ENCODE results near the gene SOBP.

The SOBP gene

DNA sequence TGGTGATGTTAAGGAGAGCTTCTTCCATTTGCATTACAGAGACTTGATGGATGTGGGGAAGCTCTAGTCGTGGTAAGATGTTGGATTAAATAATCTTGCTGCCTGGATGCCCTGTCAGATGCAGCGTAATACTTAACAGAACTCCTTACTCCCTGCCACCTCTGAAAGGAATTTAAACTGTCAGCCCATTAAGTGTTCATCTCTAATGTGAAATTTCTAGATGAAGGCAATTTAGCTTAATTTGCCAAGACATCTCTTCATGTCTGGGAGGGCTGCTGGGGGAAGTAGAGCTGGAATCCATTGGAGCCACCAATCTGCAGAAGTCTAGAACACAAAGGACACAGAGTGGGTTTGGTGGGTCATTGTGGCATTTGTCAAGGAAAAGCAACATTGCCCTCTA is 64.4 kb downstream of the SOBP start:
- no peak for DNase-seq (ENCODE audit: low spot score)

DNA sequence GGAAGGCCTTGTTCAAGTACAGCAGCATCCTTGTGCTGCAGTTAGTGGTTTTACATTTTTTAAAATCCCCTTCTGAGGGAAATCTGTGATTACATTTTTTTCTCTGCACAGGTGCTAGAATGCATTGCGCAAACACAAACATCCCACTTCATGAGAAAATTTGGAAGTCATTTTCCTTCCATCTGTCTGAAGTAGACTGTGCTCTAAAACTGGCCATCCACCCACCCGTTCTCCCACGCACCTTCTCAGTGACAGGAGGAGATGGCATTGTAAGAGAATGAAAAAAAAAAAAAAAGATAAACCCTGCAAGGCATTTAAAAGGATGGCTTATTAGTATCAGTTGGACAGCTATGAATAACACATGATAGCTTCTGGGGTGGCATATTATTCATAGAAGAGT is 65.0 kb downstream of the SOBP start:
- DNase-seq (ENCODE audit: low spot score) = no peak

DNA sequence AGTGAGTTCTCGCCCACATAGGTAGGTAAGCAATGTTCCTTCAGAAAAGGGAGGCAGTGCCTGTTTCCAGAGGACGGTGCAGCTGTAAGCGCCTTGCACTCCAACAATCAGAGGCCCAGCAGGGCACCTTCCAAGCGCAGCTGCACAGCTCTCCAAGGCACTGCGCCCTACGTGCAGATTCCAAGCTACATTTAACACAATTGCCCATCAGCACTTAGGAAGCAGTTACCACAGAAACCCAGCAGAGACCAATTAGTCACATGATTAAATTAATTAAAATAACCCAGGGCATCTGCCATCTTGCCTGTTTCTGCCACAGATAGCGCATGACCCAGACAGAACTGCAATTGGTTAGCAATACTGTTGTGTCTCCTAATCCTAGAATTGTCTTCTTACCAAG is 65.5 kb downstream of the SOBP start:
- DNase-seq (ENCODE audit: low spot score) = no peak

DNA sequence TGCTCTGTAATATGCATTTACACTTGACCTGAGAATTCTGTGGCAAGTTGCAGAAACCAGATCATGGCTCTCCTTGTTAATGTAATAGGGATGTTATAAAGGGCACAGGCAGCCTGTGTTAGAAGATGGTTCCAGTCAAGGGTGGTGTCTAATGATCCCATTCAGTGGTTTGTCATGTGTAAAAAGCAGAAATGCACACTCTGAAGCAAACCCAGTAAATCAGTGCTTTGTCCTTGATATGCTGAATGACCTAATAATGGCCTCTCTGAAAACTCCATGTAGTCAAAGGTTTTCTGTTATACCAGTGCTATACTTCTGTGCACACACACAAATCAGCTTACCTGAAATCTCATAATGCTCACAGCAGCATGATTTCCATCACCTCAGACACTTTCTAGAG is 66.2 kb downstream of the SOBP start:
- no peak for DNase-seq (ENCODE audit: low spot score)

DNA sequence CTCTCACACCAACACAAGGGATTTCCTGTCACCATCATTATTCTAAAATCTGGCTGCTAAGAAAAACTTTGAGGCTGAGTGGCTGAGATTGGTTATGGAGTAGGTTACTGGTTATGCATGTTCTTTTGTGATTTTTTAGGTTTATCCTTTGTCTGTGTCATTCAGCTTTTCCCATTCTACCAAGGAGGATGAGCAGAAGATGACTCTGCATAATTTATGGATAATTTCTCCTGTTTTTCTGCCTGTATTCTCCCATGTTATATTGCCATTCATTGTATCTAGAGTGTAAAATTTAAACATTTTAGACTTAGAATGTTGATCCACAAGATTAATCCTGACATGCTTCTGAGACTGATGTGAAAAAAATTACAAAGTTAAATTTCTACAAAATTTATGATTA is 67.8 kb downstream of the SOBP start:
- no peak for DNase-seq (ENCODE audit: low spot score)

DNA sequence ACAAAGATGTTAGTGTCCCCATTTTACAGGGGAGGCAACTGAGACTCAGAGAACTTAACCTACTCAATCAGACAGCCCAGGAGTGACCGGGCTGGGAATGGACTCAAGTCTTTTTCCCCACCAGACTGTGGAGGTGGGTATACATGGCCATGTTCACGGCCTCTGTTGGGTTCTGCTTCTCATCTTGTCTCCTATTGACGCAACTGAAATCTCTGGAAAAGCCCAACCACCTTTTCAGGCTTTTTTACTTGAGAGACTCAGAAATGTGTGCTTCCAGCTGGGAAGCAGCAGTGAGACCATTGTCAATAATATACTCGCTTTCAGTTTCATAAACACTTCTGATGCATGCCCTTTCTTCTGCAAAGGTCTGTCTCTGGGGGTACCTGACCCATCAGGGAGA is 70.7 kb downstream of the SOBP start:
- DNase-seq (ENCODE audit: low spot score) = no peak

DNA sequence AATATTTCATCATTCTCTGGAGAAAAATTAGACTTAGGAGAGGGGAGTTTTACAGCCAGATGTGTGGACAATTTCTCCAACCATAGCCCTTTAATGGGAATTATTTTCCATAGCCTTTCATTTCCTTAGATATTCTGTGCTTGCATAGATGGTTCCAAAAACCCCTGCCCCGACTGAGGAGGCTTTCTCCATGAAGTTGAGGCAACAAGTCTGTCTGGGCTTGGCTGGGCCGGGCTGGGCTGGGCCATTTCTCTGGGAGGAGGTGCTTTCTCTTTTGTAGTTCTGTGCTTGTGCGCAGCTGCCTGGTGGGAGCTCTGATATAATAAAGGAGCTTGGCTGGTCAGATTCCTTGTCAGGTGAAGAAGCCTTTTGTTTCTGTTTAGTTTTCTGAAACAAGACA is 71.4 kb downstream of the SOBP start:
- DNase-seq (ENCODE audit: low spot score) = no peak

DNA sequence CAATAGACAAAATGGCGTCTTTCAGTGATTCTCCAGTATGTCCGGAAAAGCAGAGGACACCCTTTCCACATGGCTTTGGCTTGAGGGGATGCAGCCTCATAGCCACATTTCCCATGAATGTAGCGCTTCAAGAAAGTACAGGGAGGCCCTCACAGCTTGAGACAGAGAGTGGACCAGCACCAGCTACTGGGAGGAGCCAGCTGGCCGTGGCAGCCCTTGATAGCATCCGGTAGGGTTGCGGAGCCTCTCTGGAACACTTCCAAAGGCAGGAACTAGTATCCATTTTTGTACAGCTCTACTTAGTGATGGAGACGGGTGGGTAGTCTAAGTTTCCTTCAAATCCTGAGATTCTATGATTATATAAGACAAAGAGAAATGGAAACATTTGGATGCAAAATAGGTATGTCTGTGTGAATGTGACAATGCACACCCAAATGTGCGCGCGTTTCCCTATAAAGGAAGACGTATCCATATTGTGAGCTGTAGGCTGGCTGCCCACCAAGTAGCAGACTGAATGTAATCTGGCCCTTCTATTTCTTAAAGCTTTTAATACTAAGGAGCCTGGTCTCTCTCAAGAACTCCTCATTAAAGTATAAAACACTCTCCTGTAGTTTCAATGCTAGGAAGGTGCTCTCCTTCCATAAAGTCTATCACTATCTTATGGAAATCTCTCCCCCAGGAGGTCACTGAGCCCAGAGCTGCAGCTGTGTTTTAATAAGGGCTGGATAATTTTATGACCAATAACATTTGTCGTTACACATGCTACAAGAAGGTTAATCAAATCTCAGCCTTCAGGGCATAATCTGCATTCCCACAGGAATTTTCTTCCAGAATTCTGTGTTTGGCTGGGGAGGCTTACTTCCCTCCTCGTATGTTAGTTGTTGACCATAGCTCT is 74.0 kb downstream of the SOBP start:
- no peak for DNase-seq (ENCODE audit: low spot score)

DNA sequence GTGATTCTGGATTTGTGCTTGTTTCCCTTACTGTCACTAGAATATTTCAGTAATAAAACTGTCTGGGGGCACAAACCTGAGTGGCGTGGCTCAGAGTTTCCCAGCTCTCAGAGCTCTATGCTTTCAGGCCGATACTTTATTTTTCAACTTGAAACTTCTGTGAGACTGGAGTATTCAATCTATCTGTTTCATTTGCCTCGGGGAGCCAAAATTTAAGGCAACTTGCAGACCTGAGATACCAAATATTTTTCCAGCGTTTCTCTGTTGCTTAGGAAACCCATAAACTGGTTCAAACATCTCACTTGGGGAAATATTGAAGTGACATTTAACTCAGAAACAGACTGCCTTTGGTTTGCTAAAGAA is 74.7 kb downstream of the SOBP start:
- no peak for DNase-seq (ENCODE audit: low spot score)

DNA sequence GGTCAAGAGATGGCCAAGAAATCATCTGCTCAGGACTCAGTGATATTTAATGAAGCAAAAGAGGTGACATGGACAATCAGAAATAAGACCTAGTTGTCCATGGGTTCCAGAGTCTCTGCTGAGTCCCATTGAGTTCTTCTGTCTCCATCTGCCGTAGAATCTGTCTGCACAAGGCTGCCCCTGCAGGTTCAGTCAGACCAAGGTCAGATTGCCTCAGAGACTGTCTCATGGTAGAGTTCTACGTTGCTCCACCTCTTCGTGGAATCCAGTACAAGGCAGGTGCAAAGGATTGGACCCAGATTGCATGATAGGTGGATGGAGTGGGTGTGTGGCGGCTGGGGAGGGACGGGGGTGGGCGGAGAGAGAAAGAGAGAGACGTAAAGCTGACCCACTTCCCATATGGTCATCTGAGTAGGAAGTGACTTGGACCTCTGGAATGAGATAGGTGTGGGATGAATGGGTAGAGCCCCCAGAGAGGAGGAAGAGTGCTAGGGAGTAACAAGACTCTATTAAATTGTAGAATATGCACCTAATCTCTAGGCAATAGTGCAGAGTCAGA is 75.3 kb downstream of the SOBP start:
- no peak for DNase-seq (ENCODE audit: low spot score)

DNA sequence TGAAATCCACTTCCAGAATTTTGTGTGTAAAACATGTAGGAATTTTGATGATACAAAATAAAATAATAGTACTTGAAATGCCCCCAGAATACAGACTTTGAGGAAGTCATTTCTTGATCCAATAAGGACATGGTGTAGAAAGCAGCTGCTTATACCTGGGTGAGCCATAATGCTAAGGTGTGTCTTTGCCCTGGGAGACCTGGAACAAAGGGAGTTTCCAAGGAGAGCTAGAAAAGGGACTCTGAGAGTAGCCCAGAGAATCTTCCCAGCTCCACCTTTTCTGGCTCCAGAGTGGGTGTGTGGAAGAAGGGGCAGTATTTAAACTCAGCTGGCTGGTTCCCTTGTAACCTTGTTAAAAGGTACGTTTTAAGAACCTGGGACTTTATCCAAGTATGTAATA is 77.7 kb downstream of the SOBP start:
- DNase-seq (ENCODE audit: low spot score) = no peak

DNA sequence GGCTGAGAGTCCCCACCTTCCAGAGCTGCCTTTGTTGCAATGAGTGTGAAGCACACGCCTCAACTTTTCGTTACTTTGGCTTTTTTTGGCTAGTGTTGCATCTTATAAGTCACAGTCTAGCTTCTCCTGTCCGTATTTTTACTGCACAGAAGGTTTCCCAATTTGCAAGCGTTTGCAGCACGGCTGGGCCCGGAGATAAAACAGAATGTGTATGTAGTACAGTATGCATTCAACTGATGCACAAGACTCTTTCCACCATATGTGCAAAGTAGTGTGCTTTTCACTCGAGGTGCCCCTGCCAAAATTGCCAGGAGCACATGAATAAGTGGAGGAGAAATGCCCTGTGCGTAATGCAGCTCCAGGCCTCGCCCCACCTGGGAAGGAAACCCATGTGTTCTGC is 79.6 kb downstream of the SOBP start:
- DNase-seq (ENCODE audit: low spot score) = no peak

DNA sequence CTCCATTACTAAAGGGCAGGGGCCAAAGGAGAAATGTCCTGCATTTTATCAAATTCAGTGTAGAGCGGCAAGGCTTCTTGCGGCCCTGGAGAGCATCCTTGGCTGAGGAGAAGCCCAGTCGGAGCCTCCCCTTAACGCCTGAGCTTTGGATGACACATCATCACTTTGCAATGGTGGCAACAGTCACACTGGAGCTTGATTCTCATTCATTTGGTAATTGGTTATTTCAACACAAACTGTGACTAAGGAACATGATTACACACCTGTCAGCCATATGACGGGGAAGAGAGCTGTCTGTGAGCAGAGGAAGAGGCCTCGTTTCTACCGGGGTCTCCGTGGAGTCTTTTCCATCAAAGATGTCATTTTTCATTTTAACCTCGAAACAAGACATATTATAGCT is 81.4 kb downstream of the SOBP start:
- DNase-seq (ENCODE audit: low spot score) = no peak

DNA sequence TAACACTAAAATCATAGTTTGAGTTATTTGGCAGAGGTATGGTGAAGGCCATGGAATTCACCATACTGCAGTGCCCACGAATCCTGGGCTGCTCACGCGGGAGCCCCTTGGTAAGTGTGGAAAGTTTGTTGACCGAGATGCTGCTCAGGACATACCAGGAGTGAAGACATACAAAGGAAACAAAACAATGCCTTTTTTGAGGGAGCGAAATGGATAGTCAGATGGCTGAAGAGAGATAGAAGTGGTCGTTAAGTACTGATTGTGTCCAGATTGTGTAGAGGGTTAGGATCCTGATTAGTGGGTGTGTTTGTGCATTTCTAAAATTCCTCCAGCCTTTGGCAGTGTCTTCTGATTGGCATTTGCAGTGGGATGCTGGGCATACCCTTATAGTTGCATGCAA is 83.0 kb downstream of the SOBP start:
- no peak for DNase-seq (ENCODE audit: low spot score)

DNA sequence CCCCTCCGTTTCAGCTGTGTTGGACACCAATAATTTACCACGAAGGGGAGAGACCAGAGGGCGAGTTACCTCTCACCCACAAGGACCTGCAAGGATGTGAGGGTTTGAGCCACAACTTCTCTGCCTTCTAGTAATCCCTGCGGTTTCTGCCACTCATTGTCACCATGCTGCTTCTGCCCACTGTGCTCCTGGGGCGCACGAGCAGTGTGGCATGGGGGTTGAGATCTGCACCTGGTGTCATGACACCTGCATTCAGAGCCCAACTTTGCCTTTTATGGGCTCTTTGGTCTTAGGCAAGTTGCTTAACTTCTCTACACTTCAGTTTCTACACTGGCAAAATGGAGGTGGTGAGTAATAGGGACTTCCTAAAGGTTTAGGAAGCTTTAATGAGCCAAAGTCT is 84.9 kb downstream of the SOBP start:
- DNase-seq (ENCODE audit: low spot score) = no peak

DNA sequence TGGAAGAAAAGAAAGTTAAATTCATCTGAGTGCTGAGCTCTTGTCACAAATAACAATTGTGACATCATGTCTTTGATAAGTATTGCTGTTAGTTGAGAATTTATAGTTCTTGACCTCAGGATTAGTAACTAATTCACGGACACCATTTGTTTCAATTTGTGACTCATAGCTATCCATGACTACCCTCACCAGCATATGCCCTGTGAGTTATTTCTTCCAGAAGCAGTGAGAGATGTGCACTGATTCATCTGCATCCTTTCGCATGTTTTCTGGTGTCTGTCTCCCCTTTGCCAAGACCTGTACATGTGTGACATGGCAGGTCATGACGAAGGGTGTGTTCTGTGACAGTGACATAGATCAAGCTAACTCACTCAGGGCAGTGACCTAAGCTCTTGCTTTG is 86.9 kb downstream of the SOBP start:
- DNase-seq (ENCODE audit: low spot score) = no peak

DNA sequence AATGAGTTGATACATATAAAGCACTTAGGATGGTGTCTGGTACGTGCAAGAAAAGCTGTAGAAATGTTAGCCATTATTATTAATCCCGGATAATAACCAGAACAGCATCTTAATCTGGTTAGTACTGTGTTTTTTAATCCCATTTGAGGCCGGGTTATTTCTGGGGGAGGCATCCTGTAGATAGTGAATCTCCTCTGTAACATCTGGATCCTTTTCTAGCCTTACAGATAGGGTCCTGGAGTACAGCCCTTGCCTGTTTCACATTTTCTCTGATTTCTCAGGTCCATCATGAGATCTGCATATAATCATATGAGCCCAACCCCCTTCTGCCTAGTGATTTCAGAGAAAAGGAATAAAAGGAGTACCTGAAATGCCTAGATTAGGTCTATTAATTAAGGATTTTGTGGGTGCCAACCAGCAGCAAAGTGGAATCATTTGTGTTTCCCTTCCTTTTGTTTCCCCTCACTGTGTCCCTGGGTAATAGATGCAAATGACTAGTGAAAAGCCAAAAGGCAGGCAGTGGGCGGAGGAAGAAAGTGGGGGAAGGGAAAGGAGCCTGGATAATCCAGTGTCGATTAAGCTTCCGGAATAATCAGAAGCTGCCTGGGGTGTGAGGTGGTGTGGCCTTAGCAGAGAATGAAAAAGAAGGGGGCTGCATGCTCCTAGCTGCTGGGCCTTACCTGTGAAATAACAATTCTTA is 88.9 kb downstream of the SOBP start:
- DNase-seq (ENCODE audit: low spot score) = no peak

DNA sequence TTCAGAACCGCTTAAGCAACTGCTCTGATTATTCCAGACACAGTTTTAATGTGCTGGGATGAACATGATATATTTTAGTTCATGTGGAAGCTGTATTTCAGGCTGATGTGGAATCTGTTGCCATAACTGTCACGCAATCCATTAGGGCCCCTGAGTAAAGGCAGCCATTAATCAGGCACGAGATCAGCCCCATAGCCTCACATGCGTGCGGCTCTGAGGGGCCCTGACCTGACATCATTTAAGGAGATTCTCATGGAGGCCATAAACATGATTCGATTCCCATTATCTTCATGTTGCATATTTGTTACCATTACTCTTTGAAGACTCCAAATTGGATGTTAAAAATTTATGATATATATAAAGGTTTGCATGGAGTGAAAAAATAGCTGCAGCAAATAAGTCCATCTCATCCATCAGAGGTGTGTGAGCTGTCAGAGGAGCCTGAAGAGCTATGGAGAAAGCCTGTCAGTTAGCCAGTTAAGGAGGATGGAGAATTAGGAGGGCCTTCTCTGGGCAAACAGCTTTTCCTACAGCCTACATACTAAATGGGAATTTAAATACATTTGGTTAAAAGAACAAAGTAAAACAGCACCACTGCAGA is 89.6 kb downstream of the SOBP start:
- DNase-seq (ENCODE audit: low spot score) = no peak

DNA sequence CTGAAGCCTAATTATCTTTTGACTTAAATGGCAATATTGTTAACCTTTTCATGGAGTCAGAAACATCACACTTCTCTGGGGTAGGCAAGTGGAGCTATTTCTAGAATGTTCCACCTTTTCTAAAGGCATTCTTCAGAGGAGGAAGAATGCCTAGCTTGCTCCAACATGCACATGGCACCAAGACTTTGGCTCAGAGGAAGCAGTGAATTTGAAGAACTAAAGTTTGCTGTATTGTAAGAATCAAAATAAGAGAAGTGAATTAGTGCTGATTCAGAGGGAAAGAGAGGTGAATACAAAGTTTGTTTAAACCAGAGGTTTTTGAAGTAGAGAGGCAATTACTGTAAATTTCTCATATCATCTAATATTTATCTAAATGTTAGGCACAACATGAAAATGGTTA is 92.2 kb downstream of the SOBP start:
- no peak for DNase-seq (ENCODE audit: low spot score)

DNA sequence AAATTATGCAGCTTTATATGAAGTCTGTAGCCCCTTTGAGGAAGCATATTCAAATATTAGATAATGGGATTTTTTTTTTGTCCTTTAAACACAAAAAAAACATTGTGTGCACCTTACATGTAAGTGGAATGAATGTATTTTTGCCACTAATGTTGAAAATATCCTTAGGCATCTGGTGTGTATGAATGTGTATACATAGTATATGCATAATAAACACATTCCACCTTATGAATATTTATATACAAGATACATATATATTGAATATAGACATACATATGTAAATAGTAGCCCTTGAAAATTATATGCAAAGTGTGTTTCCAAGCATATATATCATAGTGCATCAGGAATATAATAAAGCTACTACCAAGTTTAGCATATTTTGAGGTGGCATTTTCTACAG is 94.8 kb downstream of the SOBP start:
- no peak for DNase-seq (ENCODE audit: low spot score)

DNA sequence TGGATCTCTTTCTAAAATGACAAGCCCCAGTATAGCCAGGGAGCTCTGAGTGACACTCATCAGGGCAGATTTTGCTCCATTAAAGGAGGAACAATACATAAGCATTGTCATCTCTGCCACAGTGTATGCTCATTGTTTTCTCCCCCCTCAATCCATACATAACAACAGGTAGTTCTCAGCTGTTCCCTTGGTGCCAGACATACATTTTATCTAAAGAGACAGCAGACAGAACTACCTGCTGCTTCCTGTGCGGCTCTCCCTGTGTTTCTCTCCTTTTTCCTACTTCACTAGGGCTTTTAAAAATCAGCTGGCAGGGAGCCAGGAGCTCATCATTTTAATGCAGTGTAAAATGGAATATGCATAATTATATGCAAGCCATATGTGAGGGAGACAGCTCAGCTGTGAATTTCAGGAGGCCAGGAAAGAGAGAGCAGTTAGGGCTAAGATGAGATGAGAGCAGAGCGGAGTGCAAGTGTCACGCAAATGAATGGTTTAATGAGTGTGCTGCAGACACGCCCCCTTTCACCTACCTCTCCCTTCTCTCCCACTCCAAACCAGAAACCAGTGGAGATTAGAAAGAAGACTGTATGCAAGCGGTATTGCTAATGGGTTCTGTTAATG is 96.0 kb downstream of the SOBP start:
- no peak for DNase-seq (ENCODE audit: low spot score)

DNA sequence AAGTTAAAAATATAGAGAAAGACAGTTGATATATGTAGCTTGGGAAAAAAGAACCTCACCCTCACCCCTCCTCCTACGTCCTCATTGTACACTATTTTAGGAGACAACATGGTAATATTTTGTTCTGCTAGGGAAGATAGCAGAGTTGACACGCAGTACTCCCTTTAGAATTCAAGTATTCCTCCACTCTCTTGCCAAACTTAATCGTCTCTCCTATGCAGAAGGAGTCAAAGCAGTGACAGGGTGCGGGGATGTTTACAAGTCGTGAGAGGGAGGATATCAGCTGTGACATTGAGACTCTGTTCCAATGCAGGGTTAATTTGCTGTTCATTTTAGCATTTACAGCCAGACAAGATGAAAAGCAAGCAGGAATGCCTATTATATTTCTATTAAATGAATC is 97.5 kb downstream of the SOBP start:
- DNase-seq (ENCODE audit: low spot score) = no peak

DNA sequence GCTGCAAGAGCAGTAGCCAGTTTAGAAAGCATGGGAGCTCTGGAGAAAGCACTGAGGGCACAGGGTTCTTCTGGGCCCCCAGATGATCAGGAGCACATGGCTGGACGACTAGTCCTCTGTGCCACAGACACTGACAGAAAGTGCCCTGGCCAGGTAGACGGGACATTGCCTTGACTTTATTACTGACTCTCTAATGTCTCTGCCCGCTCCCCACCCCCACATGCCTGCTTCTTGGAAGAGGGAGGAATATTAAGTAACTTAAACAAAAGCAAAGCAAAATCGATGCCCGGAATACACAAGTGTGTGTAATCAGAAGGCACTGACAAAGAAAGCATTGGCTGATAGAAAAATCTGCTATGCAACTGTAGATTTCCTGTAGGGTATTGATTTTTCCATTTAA is 99.3 kb downstream of the SOBP start:
- no peak for DNase-seq (ENCODE audit: low spot score)

All from CD4-positive, alpha-beta T cell treated with Interleukin-6 at 100 ng/mL for 8 hours (primary cell).